LoVo (cell line): Measurements from ENCODE around the gene CACNA1G.

Source experiments
- DNase-seq: peaks from one replicate; pipeline ENCODE4 v3.0.0-alpha.2; 2016; ENCODE audit warnings: low spot score

CACNA1G gene

DNA sequence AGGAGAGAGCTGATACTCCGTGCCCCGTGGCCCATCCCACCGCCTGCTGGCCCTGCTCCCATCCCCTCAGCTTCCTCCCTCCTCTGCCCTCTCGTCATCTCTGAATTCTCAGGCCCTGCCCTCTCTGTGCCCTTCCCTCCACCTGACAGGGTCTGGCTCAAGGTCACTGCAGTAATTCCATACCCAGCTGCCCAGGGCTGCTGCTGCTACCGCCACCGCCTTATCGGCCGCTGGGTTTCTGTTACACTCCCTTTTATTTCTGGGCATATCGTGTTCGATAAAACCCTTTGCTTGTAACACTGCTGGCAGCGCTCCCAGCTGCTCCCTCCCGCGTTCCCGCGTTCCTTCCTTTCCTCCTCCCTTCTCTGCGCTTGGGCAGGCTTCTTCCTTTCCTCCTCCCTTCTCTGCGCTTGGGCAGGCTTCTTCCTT lies 26.8 kb upstream of the CACNA1G start:
- no peak for DNase-seq

DNA sequence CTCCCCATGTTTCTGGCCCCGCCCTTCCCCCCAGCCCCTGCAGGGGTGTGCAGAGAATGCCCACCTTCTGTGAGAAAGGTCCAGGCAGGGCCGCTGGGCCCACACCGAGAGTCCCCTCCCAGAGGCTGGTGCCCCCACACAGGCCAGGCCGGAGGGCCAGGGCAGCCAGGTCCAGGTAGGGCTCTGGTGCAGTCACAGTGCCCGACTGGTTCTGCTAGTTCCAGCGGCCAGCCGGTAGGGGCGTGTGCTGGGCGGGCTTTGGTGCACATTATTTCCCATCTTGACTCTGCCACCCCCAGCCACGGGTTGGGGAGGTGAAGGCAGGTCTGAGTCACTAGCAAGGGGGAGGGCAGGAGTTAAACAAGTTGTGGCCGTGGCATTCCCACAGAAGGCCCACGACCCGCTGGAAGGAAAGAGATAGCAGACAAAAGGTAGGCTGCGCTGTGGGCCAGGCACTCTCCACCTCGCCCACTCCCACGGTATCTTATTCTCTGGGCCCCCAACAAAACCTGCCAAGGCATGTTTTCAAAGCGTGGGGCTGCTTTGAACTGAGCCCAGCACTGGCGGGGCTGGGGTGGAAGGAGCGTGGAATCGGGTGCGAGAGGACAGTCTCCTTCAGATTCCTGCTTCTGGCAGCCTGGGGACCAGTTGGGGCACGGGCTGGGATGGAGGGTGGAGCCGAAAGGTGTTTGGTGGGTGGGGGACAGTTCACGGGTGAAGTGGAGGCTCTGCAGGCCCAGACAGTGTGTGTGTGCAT lies 26.1 kb upstream of the CACNA1G start:
- peak; percentile 62 for DNase-seq

DNA sequence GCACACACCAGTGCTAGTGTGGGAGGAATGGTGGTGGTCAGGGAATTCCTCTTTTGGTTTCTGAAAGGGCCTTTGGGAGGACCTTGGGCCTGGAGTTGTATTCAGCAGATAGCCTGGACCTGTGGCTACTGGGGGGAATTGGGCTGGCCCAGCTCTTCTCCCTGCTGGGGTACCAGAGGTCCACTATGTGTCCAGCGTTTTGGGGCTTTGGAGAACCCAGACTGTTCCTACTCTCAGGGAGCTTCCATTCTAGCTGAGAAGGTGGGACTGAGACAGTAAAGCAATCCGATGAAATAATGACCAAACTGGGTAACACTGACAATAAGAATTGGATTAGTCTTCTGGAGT lies 25.6 kb upstream of the CACNA1G start:
- no peak for DNase-seq

DNA sequence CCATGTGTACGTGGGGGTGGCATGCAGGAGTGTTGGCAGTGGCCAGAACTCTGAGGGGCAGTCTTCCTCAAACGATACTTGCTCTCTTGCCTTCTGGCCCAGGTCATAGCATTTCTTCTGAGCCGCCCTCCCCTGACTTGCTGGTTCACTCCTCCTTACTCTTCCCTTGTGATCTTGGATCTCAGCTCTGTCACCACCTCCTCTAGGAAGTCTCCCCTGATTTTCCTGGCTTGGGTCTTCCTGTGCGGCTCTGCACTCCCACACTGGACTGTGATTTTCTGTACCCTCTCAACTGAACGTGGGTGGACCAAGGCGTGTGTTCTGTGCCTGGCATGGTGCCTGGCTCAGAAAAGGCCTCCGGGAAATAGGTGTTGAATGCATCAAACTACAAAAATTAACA lies 25.1 kb upstream of the CACNA1G start:
- no peak for DNase-seq

DNA sequence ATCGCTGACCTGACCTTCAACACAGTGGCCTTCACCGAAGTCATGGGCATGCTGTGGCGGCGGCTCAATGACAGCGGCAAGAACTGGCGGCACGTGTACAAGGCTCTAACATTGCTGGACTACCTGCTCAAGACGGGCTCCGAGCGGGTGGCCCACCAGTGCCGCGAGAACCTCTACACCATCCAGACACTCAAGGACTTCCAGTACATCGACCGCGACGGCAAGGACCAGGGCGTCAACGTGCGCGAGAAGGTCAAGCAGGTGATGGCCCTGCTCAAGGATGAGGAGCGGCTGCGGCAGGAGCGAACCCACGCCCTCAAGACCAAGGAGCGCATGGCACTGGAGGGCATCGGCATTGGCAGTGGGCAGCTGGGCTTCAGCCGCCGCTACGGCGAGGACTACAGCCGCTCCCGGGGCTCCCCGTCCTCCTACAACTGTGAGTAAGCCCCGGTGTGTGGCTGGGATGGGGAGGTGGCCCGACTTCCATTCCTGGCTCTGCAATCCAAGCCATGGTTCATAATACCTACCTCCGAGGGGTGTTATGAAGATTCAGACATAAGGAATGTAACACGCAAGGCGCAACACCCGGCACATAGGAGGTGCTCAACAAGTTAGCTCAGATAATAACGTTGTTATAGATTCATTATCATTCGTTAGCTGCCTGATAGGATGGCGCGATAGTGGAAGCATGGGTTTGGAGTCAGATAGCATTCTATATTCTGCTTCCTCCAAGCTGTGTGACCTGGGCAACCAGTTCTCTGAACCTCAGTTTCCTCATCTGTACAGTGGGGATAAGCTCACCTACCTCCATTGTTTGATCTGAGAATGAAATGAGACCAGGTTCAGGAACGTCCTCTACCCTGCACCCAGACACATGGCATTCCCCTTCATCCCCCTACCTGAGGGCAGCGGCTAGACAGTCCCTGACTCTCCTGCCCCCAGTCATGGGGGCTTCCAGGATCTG lies 23.6 kb upstream of the CACNA1G start:
- DNase-seq: no peak

DNA sequence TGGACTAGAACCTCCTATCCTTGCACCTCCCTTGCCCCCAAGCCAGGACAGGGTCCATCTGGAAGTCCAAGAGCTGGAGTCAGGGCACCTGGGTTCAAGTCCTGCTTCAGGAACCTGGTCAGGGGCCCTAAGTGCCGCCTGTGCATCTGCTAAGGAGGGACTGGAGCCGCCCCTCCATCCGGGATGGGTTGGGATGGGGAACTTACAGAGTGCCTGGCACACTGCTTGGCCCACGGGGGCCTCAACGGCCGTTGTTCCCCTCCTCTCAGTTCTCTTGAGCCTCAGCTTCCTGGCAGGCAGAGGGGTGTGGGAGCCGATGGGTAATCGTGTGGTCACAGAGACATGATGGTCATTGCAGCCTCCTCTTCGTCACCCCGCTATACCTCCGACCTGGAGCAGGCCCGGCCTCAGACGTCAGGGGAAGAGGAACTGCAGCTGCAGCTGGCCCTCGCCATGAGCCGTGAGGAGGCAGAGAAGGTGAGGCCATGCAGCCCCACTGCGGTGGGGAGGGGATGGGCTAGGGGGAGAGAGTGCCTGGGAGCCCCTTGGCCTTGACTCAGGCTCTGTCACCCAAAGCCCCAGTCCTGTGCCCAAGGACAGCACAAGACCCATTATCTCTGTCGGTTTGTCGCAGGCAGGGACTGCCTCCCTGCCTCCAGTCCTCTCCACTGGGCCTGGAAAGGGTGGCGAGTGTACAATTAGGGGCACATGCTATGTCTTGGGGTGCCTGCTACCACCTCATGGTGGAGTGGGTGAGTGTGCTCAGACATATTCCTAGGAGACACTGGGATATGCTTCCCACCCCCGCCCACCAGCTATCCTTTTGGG lies 22.6 kb upstream of the CACNA1G start:
- DNase-seq: no peak

DNA sequence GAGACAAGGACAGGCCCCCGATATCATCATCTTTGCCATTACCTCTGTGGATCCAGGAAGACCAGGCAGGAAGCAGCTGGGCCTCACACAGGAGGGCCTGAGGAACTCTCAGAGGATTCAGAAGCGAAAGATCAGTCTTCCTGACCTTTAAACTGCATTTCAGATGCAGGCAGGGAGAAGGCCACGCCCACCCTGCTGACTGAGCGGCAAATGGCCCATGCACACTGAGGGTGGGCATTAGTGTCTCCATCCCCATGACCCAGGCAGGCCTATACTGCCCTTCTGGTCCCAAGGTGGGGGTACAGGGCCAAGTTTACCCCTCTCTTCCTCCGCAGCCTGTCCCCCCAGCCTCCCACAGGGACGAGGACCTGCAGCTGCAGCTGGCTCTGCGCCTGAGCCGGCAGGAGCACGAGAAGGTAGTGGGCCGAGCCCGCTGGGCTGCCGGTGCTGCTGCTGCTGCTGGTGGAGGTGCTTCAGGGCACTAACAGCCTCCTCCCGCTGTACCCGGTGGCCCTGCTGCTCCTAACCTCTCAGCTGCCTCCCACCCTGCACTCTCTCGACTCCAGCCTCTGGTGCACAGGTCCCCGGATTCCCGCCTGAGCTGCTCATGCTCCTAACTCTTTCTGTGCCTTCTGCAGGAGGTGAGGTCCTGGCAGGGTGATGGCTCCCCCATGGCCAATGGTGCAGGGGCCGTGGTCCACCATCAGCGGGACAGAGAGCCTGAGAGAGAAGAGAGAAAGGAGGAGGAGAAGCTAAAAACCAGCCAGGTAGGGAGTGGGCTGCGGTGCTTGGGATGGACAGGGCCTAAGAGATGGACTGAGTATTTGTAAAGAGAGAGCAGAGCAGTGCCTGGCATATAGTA lies 21.7 kb upstream of the CACNA1G start:
- DNase-seq: no peak

DNA sequence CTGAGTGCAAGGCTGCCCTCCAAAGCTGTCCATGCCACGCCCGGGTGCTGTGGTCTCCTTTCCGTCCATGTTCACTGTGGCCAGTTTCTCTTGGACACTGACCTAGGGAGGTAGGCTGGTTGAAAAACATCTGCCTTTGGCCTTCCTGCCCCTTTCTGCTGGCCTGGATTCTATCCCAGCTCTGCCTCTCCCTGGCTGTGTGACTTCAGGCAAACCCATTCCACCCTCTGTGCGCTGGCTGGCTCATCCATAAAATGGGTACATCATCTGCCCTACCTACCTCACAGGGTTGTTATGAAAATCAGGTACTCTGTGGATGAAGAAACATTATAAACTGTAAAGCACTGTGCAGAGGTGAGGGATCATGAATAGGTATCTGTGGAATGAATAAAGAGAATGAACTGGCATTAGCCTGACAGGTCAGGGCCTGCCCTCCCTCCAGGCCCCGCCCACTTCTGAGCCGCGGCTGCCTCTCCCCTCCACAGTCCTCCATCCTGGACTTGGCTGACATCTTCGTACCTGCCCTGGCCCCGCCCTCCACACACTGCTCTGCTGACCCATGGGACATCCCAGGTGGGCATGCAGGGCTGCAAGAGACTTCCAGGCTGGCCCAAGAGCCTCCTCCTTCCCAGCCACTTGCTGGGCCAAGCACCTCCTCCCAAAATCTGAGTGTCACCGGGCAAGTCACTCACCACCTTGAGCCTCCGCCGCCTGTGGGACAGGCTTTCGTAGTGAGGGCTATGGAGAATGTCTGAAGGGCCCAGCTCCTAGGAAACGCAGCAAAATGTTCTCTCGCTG lies 20.6 kb upstream of the CACNA1G start:
- DNase-seq: peak; percentile 66

DNA sequence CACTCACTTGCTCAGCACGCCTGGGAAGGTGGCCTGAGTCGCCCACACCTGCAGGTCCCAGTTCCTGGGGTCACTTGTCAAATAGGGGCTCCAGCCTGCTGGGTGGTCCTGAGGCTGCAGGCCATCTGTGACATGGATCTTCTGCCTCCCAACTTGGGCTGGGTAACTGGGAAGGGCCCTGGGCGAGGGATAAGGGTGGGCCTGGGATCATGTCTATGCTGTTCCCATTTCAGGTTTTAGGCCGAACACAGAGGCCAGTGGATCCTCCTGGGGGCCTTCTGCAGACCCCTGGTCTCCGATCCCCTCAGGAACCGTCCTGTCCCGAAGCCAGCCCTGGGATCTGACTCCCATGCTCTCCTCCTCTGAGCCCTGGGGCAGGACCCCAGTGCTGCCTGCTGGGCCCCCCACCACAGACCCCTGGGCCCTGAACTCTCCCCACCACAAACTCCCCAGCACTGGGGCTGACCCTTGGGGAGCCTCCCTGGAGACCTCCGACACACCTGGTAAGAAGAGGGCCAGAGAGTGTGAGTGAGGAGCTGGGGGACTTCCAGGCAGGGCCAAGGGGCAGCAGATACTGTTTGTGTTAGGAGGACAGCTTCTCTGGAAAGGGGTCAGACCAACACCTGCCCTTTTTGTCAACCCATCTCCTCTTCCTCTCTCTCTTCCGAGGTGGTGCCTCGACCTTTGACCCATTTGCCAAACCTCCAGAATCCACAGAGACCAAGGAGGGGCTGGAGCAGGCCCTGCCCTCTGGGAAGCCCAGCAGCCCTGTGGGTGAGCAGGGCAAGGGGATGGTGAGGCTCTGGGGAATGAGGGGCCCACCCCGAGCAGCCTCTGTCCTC lies 19.7 kb upstream of the CACNA1G start:
- DNase-seq: no peak

DNA sequence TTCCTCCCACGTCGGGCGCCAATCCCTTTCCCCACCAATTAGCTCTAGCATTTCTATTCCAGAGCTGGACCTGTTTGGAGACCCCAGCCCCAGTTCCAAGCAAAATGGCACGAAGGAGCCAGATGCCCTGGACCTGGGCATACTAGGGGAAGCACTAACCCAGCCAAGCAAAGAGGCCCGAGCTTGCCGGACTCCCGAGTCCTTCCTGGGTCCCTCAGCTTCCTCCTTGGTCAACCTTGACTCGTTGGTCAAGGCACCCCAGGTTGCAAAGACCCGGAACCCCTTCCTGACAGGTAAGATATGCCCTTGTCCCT lies 19.2 kb upstream of the CACNA1G start:
- DNase-seq: no peak

DNA sequence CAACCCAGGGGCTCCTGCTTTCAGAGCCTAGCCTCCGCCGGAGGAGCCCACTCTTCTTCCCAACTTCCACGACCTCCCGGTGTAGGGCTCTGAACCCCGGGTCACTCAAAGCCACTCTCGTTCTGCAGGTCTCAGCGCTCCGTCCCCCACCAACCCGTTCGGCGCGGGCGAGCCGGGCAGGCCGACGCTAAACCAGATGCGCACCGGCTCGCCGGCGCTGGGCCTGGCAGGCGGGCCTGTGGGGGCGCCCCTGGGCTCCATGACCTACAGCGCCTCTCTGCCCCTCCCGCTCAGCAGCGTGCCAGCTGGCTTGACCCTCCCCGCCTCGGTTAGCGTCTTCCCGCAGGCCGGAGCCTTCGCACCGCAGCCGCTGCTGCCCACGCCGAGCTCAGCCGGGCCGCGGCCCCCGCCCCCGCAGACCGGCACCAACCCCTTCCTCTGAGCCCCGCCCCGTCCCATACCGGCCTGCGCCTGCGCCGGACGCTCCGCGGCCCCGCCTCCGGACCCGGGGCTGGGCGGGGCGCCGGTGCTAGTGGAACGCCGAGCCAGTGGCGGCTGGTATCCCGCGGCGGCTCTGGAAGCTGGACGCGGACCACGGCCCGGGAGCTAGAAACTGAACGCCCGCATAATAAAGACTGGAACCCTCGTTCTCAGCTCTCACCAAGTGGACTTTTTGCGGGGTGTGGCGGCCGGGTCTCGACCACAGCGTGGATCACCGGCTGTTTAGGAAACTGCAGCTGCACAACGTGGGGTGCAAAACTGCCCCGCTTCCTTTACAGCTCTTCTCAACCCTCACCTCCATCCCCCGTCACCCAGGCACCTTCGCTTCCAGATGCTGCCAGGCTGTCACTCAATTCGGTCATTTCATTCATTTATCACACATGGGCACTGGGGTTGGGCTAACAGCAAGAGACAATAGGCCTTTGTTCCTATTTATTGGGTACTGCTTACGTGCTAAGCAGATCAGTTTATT lies 18.5 kb upstream of the CACNA1G start:
- peak; percentile 84 for DNase-seq

DNA sequence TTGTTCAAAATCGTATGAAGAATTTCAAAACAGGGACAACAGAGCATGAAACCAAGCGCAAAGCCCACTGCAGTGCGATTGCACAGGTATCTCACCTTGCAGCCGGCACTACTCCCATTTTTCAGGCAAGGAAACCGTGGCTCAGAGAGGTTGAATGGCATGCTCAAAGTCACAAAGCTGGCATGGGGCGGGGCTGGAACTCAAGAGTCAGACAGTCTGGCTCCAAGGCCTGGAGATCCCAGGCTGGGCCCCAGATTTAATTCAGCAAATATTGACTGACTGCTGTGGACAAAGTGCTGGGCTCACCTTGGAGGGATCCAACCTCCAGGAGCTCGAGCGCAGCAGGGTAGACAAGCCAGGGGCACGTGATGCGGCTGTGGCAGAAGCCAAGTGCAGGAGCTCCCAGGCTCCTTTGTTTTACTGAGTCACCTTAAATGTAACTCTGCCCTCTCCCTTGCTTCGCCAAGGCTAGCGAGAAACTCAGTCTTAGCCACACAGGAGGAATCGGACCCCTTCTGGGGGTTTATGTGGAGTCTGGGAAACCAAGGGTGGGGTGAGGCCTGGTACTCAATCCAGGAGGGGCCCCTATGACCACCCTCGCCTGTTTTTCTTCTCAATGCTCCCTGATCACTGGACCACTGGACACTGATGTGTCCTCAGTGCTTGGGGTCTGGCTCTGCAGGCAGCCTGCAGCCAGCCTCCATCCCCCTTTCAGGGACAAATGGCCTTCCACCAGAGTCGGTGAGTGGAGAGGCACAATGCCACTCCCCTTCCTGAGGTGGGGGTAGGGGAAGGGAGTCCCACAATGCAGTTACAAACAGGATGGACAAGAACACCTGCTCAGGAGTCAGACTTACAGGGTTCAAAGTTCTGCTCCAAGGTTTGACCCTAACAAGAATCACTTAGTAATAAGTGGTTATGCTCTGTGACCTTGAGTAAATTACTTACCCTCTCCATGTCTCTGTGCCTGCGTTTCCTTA lies 17.4 kb upstream of the CACNA1G start:
- DNase-seq: peak; percentile 52

DNA sequence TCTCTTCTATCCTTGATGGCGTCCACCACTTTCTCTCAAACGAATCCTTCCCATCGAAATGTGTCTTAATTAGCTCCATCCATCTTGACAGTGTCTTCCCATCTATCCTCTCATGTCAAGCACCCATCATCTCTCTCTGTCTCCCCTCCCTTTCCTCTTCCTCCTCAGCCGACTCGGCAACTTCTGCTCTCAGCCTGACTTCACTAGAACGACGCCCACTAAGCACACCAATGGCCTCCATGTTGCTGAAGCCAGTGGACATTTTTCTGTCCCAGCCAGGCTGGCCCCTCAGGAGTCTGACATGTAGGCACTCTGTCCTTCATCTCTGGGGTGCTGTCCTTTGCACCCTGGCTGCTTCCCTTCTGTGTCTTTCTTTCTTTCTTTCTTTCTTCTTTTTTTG lies 16.0 kb upstream of the CACNA1G start:
- no peak for DNase-seq

DNA sequence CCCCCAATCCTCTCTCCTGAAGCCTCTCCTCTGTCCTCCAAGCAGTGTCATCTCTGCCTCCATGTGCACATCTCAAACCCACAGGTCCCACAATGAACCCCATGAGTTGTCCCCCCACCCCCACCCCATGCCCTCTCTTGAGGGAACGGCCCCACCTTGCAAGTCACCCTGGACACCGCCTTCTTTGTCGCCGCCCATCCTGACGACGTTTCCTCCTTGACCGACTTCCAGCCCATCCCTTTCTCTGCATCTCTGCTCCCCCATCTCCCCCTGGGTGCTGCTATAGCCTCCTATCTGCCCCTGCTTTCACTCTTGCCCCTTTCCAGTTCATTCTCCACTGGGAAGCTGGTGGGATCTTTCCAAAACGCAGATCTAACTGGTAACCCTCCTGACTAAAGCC lies 15.2 kb upstream of the CACNA1G start:
- DNase-seq: no peak

DNA sequence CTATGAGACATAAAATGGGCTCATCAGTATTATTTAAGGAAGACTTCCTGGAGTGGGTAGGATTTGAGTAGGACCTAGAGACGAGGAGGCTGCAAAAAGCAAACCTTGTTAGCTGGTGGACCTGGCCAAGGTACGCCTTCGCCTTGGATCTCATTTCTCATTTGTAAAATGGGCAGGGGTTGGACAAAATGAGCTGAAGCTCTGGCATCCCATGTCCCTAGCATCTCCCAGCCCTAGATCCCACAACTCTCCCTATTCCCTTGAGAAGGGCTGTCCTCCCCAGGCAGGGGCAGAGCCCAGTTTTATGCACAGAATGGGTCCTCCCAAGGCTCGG lies 13.8 kb upstream of the CACNA1G start:
- DNase-seq: no peak

DNA sequence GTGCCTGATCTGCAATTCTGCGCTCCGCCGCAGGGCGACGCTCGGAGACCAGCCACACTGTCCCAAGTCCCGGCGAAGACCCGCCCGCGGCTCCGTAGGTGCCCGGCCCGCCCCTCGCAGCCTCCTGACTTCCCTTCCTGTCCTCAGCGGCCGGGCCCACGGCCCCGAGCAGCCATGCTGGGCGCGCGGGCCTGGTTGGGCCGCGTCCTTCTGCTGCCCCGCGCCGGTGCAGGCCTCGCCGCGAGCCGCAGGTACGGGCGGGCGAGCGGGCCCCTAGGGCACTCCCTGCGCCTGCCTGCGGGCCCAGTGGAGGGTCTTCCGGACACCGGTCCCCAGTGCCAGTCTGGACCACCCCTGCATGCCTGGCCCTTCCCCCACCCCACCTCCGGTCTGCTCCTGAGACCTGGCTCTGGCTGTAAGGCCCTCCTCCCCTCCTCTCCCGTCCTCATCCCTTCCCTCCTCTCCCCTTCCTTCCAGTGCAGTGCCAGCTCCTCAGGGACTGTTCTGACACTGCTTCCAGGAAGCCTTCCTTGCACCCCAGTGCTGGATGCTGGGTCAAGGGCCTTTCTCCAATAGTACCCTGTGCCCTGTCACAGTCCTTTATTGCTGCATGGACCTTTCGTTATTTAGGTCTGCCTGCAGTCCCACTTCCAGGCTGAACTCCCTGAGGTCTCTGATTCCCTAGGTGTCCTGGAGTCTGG lies 13.3 kb upstream of the CACNA1G start, which contains the start of gene SPATA20:
Gene SPATA20 (plus strand): TSS at position 140 of the 701 bp plus-strand sequence. CDS start 35 bp downstream, at position 175.
- DNase-seq: peak; percentile 90

DNA sequence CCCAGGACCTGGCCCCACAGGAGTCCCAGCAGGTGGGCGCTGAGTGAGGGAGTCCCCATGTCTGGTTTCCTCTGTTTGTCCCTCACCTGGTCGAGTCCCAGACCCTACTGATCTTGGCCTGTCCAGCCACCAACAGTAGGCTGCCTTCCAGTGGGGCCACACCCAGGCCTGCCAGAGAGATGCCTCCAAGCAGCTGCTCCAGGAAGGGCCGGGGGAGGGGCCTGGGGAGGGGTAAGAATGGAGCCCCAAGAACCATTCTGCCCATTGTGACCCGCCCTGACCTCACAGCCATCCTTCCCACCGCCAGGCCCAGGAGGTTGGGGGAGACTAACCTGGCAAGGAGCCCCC lies 12.8 kb upstream of the CACNA1G start:
- no peak for DNase-seq
